IPS-NIHi7 (cell line): Measurements from ENCODE around the gene NDUFA6.
"Not testable (repeated sequence)": the region's sequence is repeated elsewhere in the genome, so short reads cannot be mapped to it uniquely, and the experiment has no call there.

Source experiments
- DNase-seq: peaks from one replicate; pipeline ENCODE4 v3.0.0; 2012; ENCODE audit warnings: mixed read lengths; ENCODE audit errors: extremely low spot score

The NDUFA6 gene

DNA sequence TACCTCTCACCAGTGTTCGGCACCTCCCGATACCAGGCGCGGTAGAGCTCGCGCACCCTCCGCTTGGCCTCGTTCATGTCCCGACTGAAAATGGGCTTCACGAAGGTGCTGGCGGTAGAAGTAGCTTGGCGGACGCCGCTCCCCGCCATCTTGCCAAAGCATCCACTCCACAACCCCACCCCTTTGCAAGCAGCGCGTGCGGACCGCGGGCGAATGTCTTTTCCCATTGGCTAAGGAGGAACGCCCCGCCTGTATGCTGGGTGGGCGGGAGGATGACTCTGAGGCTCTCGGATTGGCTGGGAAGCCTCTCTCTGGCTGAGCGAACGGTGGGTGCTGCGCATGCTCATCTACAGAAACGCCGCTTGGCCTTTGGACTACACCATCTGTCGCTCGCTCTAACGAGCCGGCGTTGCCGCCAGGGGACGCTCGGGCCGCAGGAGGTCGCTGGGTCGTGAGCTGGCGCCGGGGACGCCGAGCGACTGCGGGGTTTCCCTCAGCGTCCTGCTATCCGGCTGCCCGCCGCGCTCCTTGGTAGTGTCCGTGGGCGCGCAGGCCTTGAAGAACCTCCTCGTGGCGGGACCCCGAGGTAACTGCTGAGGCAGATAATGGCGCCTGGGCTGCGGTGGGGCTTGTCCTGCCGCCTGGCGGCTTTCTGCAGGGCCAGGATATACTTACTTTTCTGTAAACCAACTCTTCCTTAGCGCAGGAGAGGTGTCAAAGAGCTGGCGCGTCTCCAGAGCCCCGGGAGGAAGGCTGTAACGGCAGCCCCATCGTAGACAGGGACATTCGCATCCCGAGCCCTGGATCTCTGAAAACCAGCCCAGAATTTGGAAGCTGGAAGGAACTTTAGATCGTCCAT lies at the start of gene NDUFA6:
Gene NDUFA6 (minus strand): TSS at position 177 of the 859 bp plus-strand sequence. CDS start 28 bp downstream, at position 149.
- peak; percentile 99 for DNase-seq

DNA sequence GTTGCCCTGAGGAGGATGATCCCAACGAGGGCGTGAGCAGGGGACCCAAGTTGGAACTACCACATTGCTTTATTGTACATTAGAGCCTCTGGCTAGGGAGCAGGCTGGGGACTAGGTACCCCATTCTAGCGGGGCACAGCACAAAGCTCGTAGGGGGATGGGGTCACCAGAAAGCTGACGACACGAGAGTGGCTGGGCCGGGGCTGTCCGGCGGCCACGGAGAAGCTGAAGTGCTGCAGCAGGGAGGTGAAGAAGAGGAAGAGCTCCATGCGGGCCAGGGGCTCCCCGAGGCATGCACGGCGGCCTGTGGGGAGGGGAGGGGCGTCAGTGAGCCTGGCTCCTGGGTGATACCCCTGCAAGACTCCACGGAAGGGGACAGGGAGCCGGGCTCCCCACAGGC lies 49.6 kb upstream of the NDUFA6 start:
- DNase-seq: not testable (repeated sequence)

DNA sequence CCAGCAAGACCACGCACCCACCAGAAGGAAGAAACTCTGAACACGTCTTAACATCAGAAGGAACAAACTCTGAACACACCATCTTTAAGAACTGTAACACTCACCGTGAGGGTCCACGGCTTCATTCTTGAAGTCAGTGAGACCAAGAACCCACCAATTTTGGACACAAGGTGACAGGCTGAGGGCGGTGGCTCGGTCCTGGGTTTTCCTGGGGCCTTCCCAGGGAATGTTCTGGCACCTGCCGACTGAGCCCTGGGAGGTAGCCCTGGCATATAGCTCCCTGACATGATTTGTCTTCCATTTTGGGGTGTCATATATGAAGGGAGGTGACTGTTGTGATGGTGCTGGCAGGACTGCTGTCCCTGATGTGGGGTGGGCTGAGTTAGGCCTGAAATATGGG lies 48.9 kb upstream of the NDUFA6 start:
- not testable (repeated sequence) for DNase-seq

DNA sequence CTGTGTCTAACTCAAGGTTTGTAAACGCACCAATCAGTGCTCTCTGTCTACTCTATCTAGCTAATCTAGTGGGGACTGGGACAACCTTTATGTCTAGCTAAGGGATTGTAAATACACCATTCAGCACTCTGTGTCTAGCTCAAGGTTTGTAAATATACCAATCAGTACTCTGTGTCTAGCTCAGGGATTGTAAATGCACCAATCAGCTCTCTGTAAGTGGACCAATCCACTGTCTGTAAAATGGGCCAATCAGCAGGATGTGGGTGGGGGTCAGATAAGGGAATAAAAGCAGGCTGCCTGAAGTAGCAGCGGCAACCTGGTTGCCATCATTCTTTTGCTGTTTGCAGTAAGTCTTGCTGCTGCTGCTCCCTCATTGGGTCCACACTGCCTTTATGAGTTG lies 48.4 kb upstream of the NDUFA6 start:
- DNase-seq: no peak

DNA sequence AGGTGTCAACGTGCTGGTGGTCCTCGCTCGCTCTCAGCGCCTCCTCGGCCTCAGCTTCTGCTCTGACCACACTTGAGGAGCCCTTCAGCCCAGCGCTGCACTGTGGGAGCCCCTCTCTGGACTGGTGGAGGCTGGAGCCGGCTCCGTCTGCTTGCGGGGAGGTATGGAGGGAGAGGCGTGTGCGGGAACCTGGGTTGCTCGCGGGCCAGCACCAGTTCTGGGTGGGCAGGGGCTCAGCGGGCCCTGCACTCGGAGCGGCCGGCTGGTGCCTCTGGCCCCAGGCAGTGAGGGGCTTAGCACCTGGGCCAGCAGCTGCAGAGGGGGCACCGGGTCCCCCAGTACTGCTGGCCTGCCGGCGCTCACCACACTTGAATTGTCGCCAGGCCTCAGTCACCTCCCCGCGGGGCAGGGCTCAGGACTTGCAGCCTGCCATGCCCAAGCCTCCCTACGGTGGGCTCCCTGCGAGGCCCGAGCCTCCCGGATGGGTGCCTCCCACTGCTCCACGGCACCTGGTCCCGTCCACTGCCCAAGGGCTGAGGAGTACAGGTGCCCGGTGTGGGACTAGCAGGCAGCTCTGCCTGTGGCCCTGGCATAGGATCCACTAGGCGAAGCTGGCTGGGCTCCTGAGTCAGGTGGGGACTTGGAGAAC lies 47.7 kb upstream of the NDUFA6 start:
- no peak for DNase-seq

DNA sequence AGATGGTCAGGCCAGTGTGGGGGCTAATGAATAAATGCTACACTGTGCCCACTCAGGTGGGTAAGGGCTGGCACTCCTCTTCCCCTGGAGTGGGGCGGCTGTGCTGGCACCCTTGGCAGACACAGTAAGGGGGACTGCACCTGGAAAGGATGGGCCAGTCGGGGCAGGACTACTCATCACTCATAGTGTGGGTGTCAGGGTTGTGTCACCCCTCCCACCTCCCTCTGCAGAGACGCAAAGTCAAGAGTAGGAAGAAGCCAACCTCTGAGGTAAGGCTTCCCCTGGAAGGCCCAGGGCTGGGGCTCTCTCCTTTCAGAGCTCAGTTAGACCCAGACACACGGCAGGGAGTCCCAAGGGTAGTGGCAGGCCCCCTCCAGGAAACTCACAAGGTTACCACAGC lies 45.1 kb upstream of the NDUFA6 start:
- DNase-seq: not testable (repeated sequence)

DNA sequence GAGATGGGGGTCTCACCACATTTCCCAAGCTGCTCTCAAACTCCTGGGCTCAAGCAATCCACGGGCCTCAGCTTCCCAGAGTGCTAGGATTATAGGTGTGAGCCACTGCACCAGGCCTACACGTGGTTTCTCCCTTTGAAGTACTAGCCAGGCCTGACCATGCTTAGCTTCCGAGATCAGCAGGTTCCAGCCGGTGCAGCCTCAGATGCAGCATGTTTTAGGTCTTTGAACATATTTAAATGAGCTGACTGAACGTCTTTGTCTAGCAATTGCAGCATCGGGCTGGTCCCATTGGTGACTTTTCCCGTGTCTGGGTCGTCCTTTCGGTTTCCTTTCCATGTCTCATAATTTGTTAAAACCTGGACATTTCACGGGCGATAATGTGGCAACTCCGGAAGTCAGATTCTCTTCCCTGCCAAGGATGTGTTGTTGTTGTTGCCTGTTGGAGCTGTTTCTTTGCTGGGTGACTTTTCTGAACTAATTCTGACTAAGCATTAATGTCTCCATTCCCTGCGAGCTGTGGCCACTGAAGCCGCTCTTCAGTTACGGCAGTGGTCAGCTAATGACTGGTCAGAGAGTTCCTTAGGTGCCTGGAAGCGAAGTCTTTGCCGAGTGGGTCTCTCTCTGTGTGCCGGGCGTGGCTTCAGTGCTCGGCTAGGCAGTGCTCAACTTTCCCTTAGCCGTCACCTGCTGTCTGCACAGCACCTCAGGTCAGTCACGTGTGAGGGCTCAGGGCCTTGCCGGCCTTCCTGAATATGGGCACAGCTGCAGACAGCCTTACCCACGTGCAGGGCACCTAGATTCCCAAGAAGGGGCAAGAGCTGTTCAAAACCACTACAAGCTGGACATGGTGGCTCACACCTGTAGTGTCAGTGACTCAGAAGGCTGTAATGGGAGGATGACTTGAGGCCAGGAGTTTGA lies 43.8 kb upstream of the NDUFA6 start:
- peak; percentile 4 for DNase-seq

DNA sequence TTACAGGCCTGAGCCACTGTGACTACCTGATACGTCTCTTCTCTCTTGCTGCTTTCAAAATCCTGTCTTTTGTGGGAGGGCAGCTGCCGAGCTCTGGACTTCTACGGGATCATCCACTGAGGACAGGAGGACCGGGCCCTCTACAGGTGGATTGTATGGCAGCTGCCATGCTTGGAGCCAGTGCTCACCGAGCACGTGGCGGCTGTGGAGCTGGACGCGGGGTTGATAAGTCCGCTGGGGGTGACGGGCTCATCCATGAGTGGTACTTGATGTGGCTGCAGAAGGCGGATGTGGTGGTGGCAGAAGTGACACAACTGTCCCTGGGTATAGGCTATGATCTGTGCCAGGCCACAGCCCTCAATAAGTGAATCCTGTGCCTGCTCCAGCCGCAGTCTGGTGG lies 41.9 kb upstream of the NDUFA6 start:
- DNase-seq: no peak

DNA sequence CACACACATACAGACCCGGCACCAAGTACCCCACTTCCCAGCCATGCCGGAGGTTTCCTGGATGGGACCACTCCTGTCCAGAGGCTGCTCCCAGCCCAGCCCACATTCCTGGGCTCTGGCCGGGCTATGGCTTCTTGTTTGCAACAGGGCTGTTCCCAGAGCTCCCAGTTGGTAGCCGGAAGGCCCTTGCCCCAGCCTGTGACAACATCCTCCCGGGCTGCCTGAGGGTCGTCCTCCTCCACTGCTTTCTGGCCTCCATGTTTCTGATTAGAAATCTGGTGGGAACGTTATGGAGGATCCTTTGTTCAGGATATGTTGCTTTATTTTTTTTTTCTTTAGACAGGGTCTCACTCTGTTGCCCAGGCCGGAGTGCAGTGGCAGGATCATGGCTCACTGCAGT lies 41.0 kb upstream of the NDUFA6 start:
- DNase-seq: no peak

DNA sequence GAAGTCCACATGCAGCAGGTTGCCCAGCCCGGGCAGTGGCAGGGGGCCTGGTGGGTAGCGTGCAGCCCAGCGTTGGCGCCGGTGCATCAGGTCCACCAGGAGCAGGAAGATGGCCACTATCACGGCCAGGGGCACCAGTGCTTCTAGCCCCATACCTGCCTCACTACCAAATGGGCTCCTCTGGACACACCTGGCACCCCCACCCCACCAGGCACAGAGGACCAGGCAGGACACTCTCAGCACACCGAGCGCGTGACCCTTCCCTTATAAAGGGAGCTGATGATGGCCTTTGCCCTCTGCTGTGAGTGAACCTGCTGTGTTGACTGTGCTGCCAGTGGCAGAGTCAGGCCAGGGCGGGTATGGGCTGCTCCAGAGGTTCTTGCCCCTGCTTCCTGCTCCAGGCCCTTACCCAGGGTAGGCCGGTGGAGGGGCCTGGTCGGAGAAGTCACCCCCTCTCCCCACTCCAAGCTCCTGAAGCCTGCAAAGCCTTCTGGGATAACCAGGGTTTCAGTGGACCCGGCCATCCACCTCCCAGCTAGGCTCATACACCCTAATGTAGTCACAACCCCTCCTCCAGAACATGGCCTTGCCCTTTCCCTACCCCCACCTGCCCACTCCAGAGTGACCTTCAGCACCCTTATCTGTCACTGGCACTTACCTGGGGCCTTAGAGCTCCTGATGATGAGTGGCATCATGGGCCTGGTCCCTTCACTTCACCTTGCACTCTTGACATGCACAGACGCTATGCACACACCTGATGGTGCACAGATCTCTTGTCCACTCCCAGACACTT lies 40.3 kb upstream of the NDUFA6 start, which contains the start of gene CYP2D6:
Gene CYP2D6 (minus strand): TSS at position 172 of the 793 bp plus-strand sequence. CDS start 19 bp downstream, at position 153.
- DNase-seq: not testable (repeated sequence)

DNA sequence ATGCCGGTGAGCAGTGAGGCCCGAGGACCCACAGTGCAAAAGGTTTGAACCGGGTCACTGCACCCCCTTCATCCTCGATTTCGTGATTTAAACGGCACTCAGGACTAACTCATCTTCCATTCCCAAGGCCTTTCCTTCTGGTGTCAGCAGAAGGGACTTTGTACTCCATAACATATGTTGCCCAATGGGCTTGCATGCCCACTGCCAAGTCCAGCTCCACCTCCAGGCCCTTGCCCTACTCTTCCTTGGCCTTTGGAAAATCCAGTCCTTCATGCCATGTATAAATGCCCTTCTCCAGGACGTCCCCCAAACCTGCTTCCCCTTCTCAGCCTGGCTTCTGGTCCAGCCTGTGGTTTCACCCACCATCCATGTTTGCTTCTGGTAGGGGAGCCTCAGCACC lies 39.6 kb upstream of the NDUFA6 start:
- not testable (repeated sequence) for DNase-seq

DNA sequence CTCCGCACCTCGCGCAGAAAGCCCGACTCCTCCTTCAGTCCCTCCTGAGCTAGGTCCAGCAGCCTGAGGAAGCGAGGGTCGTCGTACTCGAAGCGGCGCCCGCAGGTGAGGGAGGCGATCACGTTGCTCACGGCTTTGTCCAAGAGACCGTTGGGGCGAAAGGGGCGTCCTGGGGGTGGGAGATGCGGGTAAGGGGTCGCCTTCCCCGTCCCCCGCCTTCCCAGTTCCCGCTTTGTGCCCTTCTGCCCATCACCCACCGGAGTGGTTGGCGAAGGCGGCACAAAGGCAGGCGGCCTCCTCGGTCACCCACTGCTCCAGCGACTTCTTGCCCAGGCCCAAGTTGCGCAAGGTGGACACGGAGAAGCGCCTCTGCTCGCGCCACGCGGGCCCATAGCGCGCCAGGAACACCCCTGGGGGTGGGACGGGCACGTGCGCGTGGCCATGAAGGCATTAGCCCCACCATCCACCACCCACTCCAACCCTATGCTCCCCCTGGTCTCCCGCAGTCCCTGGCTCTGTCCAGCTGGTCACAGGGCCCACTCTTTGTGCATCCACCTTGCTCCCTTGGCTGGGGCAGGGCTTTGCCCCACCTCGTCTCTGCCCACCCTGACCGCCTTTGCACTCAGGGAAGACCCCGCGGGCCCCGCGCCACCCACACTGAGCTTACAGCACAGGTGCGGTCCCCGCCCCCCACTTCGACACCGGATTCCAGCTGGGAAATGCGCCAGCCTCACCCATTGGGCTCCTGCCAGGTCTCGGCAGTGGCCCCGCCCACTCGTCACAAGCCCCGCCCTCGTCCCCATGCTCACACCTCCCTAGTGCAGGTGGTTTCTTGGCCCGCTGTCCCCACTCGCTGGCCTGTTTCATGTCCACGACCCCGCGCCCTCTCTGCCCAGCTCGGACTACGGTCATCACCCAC lies 38.5 kb upstream of the NDUFA6 start:
- DNase-seq: peak; percentile 65

DNA sequence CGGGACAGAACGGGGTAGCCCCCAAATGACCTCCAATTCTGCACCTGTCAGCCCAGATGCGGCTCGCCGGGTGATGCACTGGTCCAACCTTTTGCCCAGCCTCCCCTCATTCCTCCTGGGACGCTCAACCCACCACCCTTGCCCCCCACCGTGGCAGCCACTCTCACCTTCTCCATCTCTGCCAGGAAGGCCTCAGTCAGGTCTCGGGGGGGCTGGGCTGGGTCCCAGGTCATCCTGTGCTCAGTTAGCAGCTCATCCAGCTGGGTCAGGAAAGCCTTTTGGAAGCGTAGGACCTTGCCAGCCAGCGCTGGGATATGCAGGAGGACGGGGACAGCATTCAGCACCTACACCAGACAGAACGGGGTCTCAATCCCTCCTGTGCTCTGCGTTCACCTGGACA lies 37.4 kb upstream of the NDUFA6 start:
- not testable (repeated sequence) for DNase-seq

DNA sequence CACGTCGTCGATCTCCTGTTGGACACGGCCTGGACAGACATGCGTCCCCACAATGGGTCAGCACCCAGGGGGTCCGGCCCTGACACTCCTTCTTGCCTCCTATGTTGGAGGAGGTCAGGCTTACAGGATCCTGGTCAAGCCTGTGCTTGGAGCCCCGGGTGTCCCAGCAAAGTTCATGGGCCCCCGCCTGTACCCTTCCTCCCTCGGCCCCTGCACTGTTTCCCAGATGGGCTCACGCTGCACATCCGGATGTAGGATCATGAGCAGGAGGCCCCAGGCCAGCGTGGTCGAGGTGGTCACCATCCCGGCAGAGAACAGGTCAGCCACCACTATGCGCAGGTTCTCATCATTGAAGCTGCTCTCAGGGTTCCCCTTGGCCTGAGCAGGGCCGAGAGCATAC lies 37.0 kb upstream of the NDUFA6 start:
- no peak for DNase-seq

DNA sequence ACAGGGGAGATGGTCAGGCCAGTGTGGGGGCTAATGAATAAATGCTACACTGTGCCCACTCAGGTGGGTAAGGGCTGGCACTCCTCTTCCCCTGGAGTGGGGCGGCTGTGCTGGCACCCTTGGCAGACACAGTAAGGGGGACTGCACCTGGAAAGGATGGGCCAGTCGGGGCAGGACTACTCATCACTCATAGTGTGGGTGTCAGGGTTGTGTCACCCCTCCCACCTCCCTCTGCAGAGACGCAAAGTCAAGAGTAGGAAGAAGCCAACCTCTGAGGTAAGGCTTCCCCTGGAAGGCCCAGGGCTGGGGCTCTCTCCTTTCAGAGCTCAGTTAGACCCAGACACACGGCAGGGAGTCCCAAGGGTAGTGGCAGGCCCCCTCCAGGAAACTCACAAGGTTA lies 33.0 kb upstream of the NDUFA6 start:
- not testable (repeated sequence) for DNase-seq

DNA sequence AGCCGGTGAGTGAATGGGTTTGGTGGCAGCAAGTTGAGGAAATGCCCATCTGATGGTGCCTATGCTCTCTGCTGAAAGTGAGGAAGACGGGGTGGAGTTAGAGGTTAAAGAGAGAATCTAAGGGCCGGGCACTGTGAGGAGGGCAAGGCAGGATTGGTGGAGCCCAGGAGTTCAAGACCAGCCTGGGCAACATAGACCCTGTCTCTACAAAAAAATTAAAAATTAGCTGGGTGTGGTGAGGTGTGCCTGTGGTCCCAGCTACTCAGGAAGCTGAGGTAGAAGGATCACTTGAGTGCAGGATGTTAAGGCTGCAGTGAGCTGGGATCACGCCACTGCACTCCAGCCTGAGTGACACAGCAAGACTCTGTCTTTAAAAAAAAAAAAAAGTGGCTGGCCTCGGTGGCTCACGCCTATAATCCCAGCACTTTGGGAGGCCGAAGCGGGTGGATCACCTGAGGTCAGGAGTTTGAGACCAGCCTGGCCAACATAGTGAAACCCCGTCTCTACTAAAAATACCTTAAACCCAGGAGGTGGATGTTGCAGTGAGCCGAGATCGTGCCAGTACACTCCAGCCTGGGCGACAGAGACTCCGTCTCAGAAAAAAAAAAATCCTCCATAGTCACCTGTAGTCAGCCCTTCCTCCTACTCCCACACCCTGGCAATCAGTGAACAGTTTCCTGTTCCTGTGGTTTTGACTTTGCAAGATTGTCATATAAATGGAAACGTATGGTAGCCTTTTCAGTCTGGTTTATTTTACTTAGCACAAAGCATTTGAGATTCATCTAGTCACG lies 29.9 kb upstream of the NDUFA6 start:
- DNase-seq: not testable (repeated sequence)

DNA sequence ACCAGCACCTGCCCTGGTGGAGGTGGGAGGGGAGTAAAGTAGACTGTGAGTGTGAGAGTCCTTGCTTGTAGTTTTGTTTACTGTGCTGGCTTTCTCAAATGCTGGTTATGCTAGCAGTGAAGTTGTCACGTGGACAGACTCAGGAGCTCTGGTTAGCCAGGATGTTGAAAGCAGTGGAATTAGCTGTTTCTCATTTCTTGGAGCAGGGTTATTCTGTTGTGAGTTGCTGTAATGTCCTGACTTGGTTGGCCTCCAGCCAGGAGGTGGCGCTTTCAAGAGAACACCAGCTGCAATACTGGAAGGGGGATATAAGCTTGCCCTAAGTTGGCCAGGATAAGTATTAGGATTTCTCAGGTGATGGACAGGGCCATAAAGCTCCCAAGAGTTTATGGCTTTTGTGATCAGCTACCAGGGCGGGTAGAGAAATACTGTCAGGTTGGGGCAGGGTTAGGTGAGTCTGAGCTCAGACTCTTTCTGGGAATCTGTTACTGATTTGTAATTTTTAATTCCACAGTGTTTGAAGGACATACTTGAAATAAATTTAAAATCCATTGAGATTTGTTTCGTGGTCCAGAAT lies 26.4 kb upstream of the NDUFA6 start:
- no peak for DNase-seq

DNA sequence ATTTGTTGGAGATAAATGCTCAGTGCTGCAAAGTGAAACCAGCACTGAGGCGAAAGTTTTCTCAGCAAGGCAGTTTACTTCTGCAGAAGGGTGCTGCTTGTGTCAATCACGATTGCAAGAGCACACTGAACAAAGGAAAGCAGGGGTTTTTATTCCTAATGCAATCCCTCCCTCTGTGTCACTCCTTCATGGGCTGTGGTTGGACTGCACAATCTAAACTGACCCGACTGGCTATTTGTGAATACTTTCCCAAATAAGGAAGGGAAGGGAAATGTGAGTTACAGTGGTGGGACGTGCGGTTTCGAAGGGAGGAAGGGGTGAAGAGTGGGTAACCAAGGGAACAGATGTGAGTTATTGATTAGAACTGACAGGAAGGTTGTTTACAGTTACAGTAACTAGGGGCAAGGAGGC lies 24.9 kb upstream of the NDUFA6 start:
- DNase-seq: not testable (repeated sequence)

DNA sequence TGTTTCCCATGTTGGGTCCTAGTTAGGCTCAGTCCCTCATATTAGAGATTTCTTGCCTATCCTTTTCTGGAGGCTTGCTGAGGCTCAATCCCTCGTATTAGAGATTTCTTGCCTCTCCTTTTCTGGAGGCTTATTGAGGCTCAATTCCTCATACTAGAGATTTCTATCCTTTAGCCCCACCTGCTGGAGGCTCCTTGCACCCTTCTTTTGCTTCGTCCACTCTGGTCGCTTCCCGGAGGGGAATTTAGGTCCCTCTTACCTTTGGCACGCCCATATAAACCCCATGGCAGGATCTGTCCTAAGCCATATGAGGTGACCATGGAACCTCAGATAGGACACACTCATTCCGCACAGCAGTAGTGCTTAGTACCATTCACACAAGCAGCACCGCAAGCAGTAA lies 24.1 kb upstream of the NDUFA6 start:
- peak; percentile 51 for DNase-seq
